ENCODE measurements around the gene ATG5. TPM values are rescaled to one million over a fixed set of nuclear protein-coding genes. Genes with fewer than 3 reads are reported as not detected.

ATG5 gene
- total RNA-seq, 6 experiments from 2014 or later, result 19.4 to 24.8 (median 21.5) TPM

- TF ChIP-seq CTCF (IDR thresholded peaks at IDR 0.05), result no peak
- Mint-ChIP-seq H3K9me3 (no peaks in the 10 kb centered on the region), H3K27ac (peak overlapping the region; percentile 70), H3K4me1 (ENCODE audit: low read depth) (peaks cover 50% of the 10 kb centered on the region), H3K4me3 (peak overlapping the region; percentile 31; the same call in 1 of the 2 replicates), H3K27me3 (ENCODE audit: insufficient read depth) (no peaks in the 10 kb centered on the region), H3K36me3 (ENCODE audit: low read depth) (peaks cover 8% of the 10 kb centered on the region; the same call in 1 of the 2 replicates)
- DNase-seq, result no peak
Observed at GRCh38 chr6:106187424-106187982, 138.1 kb downstream of the ATG5 start.

- Mint-ChIP-seq H3K36me3 (ENCODE audit: low read depth) (peaks cover 8% of the 10 kb centered on the region; the same call in 1 of the 2 replicates), H3K9me3 (no peaks in the 10 kb centered on the region), H3K4me1 (ENCODE audit: low read depth) (peaks cover 46% of the 10 kb centered on the region), H3K27me3 (ENCODE audit: insufficient read depth) (0 out of 2 replicates have a peak, but pooled peaks cover under 1% of the 10 kb centered on the region), H3K4me3 (no peak overlapping the region), H3K27ac (no peak overlapping the region)
- no peak for TF ChIP-seq CTCF (IDR thresholded peaks at IDR 0.05)
- DNase-seq, result no peak
Observed at GRCh38 chr6:106186714-106187113, 138.8 kb downstream of the ATG5 start.

GRCh38 chr6:106186172-106186571 is 139.4 kb downstream of the ATG5 start:
- no peaks in the 10 kb centered on the region for H3K9me3 Mint-ChIP-seq
- H3K27me3 Mint-ChIP-seq (ENCODE audit: insufficient read depth), result 0 out of 2 replicates have a peak, but pooled peaks cover 1% of the 10 kb centered on the region
- H3K4me3 Mint-ChIP-seq, result no peak overlapping the region
- H3K4me1 Mint-ChIP-seq (ENCODE audit: low read depth), result peaks cover 41% of the 10 kb centered on the region
- H3K36me3 Mint-ChIP-seq (ENCODE audit: low read depth), result peaks cover 8% of the 10 kb centered on the region; the same call in 1 of the 2 replicates
- no peak overlapping the region for H3K27ac Mint-ChIP-seq
- no peak for DNase-seq
- TF ChIP-seq CTCF (IDR thresholded peaks at IDR 0.05), result no peak

GRCh38 chr6:106185615-106186014 is 139.9 kb downstream of the ATG5 start:
- Mint-ChIP-seq H3K27me3 (ENCODE audit: insufficient read depth) (0 out of 2 replicates have a peak, but pooled peaks cover 1% of the 10 kb centered on the region), H3K4me3 (no peak overlapping the region), H3K9me3 (no peaks in the 10 kb centered on the region), H3K36me3 (ENCODE audit: low read depth) (peaks cover 8% of the 10 kb centered on the region; the same call in 1 of the 2 replicates), H3K27ac (no peak overlapping the region), H3K4me1 (ENCODE audit: low read depth) (peaks cover 40% of the 10 kb centered on the region)
- DNase-seq, result no peak
- no peak for TF ChIP-seq CTCF (IDR thresholded peaks at IDR 0.05)

- H3K4me3 Mint-ChIP-seq, result peak overlapping the region; percentile 10; the same call in 1 of the 2 replicates
- H3K4me1 Mint-ChIP-seq (ENCODE audit: low read depth), result peaks cover 34% of the 10 kb centered on the region
- no peak for DNase-seq
- 0 out of 2 replicates have a peak, but pooled peaks cover 1% of the 10 kb centered on the region for H3K27me3 Mint-ChIP-seq (ENCODE audit: insufficient read depth)
- peaks cover 8% of the 10 kb centered on the region; the same call in 1 of the 2 replicates for H3K36me3 Mint-ChIP-seq (ENCODE audit: low read depth)
- no peaks in the 10 kb centered on the region for H3K9me3 Mint-ChIP-seq
- no peak overlapping the region; the same call in 1 of the 2 replicates for H3K27ac Mint-ChIP-seq
- no peak for TF ChIP-seq CTCF (IDR thresholded peaks at IDR 0.05)
Observed at GRCh38 chr6:106184629-106185028, 140.9 kb downstream of the ATG5 start.

All from HFFc6 (cell line).